SK-N-MC (cell line): ENCODE measurements around the gene KRTAP24-1.

Experiments used
- EZH2 ChIP-seq: fragments of 200-600 bp; sonication (generic); IDR thresholded peaks from one replicate; pipeline ENCODE4 v1.6.1; 2017; ENCODE audit warnings: antibody characterized with exemption
- POLR2AphosphoS5 ChIP-seq: IDR thresholded peaks from 2 replicates; pipeline ENCODE4 v1.6.1; 2012; ENCODE audit warnings: mild to moderate bottlenecking, low read depth, low read length, borderline replicate concordance

DNA sequence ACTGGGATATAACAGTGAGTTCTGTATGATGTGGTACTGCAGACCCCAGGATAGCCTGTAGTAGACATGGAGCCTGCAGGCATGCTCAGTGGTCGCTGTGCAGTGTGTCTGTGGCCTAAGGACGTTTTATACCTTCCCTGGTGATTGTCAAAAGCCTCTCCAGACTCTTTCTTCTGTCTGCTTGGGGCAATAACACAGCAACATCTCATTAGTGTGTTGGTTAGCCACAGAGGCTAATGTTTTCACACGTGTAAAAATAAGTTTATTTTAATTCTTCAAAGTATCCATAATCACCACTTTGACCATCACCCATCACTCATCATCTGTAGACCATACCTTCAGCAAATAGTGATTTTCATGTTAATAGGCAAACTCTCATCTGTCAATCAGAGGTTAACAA lies at the start of gene KRTAP24-1:
- no peak for TF ChIP-seq EZH2
- TF ChIP-seq POLR2AphosphoS5 = no peak
